Activated T-cell treated with anti-CD3 and anti-CD28 coated beads, Interleukin-2, amount 50 U/mL, for 4 hours (primary cell): Measurements from ENCODE around the gene HCFC1. TPM values are rescaled to one million over a fixed set of nuclear protein-coding genes. Genes with fewer than 3 reads are reported as not detected.

Experiments
- total RNA-seq, 3 donors: library from RNA; stranded (reverse); gene quantifications; one replicate each; pipeline ENCODE4 v1.2.1, GENCODE V29; 2021

HCFC1 gene
- total RNA-seq, 3 donors from 2014 or later = 140 to 162 (median 150) TPM

Other genes starting within 250 kb of the HCFC1 start
- gene BCAP31, start 247.4 kb downstream of the HCFC1 start, total RNA-seq = 100 to 1,000 TPM; 134 to 176 (median 151) TPM
- 1 to 10 TPM; 2.6 to 3.4 (median 3.1) TPM for gene ABCD1, start 247.0 kb downstream of the HCFC1 start, total RNA-seq
- under 1 TPM; 0.40 to 0.66 (median 0.46) TPM for gene PLXNB3, start 207.6 kb downstream of the HCFC1 start, total RNA-seq
- not detected for gene SRPK3, start 190.8 kb downstream of the HCFC1 start, total RNA-seq
- gene IDH3G, start 177.4 kb downstream of the HCFC1 start, total RNA-seq = 10 to 100 TPM; 60.8 to 64.2 (median 62.7) TPM
- 100 to 1,000 TPM; 295 to 341 (median 296) TPM for gene SSR4, start 177.2 kb downstream of the HCFC1 start, total RNA-seq
- gene PDZD4, start 141.3 kb downstream of the HCFC1 start, total RNA-seq = 1 to 10 TPM in 2 of 3 donors, under 1 TPM in 1; 0.81 to 1.4 (median 1.4) TPM
- gene L1CAM, start 85.6 kb downstream of the HCFC1 start, total RNA-seq = under 1 TPM; 0.14 to 0.46 (median 0.34) TPM
- not detected for gene AVPR2, start 67.1 kb downstream of the HCFC1 start, total RNA-seq
- gene ARHGAP4, start 45.6 kb downstream of the HCFC1 start, total RNA-seq = 100 to 1,000 TPM in 2 of 3 donors, 10 to 100 TPM in 1; 96.7 to 128 (median 108) TPM
- gene NAA10, start 36.8 kb downstream of the HCFC1 start, total RNA-seq = 100 to 1,000 TPM; 190 to 224 (median 221) TPM
- gene RENBP, start 27.2 kb downstream of the HCFC1 start, total RNA-seq = 10 to 100 TPM in 1 of 3 donors, 1 to 10 TPM in 2; 6.9 to 10.4 (median 8.6) TPM
- gene TMEM187, start 936 bp upstream of the HCFC1 start, total RNA-seq = 1 to 10 TPM; 2.0 to 2.7 (median 2.3) TPM
- gene IRAK1, start 48.1 kb upstream of the HCFC1 start, total RNA-seq = 100 to 1,000 TPM; 258 to 273 (median 272) TPM
- 10 to 100 TPM; 42.6 to 46.7 (median 45.7) TPM for gene MECP2, start 125.9 kb upstream of the HCFC1 start, total RNA-seq
- not detected for gene OPN1LW, start 172.4 kb upstream of the HCFC1 start, total RNA-seq
- not detected for gene OPN1MW, start 210.8 kb upstream of the HCFC1 start, total RNA-seq
- not detected for gene OPN1MW2, start 247.9 kb upstream of the HCFC1 start, total RNA-seq